WERI-Rb-1 (cell line): ENCODE measurements around the gene UBE2J2.
A peak's percentile ranks its signal among the peaks of the same experiment; 100 is the strongest.
"Not testable (repeated sequence)": the region's sequence is repeated elsewhere in the genome, so short reads cannot be mapped to it uniquely, and the experiment has no call there.

Experiments
- DNase-seq: peaks from one replicate; pipeline ENCODE4 v3.0.0-alpha.2; 2020
- H3K27ac ChIP-seq: fragments of 250-450 bp; sonication (Bioruptor Pico); 2 replicates; pipeline ENCODE4 v1.5.1; 2020; ENCODE audit warnings: mild to moderate bottlenecking, moderate library complexity
- H3K27me3 ChIP-seq: fragments of 250-450 bp; sonication (Bioruptor Pico); 2 replicates; pipeline ENCODE4 v1.5.1; 2021; ENCODE audit warnings: mild to moderate bottlenecking, low read depth, moderate library complexity; ENCODE audit not compliant: insufficient read depth, severe bottlenecking
- H3K36me3 ChIP-seq: fragments of 250-450 bp; sonication (Bioruptor Pico); 2 replicates; pipeline ENCODE4 v1.5.1; 2020; ENCODE audit warnings: mild to moderate bottlenecking, moderate library complexity
- H3K4me3 ChIP-seq: 2 replicates; pipeline ENCODE4 v1.5.1; 2011; ENCODE audit warnings: low read depth, mild to moderate bottlenecking, control low read depth, low read length
- H3K9me3 ChIP-seq: fragments of 250-450 bp; sonication (Bioruptor Pico); 2 replicates; pipeline ENCODE4 v1.5.1; 2021; ENCODE audit warnings: mild to moderate bottlenecking, moderate library complexity; ENCODE audit not compliant: severe bottlenecking
- CTCF ChIP-seq: IDR thresholded peaks from 2 replicates; pipeline ENCODE4 v1.5.1; 2011; ENCODE audit warnings: low read depth, mild to moderate bottlenecking, control low read depth, inconsistent platforms, low read length

UBE2J2 gene

GRCh38 chr1:1319646-1319941 lies 45.9 kb upstream of the UBE2J2 start:
- Histone ChIP-seq H3K4me3 (no peak overlapping the region), H3K27me3 (no peaks in the 10 kb centered on the region), H3K27ac (no peak overlapping the region), H3K9me3 (no peaks in the 10 kb centered on the region), H3K36me3 (peaks cover 77% of the 10 kb centered on the region)
- TF ChIP-seq CTCF: no peak
- DNase-seq: no peak

- TF ChIP-seq CTCF: no peak
- no peaks in the 10 kb centered on the region for H3K27me3 ChIP-seq
- no peak overlapping the region for H3K4me3 ChIP-seq
- 0 out of 2 replicates have a peak overlapping the region, but pooled peaks have one; percentile 24 for H3K27ac ChIP-seq
- no peak for DNase-seq
- no peaks in the 10 kb centered on the region for H3K9me3 ChIP-seq
- H3K36me3 ChIP-seq: peaks cover 80% of the 10 kb centered on the region
These were observed 45.4 kb upstream of the UBE2J2 start for GRCh38 chr1:1318777-1319645.

GRCh38 chr1:1318131-1318652 lies 44.5 kb upstream of the UBE2J2 start:
- DNase-seq: no peak
- TF ChIP-seq CTCF: no peak
- Histone ChIP-seq H3K27me3 (no peaks in the 10 kb centered on the region), H3K36me3 (peaks cover 88% of the 10 kb centered on the region), H3K4me3 (no peak overlapping the region), H3K9me3 (no peaks in the 10 kb centered on the region), H3K27ac (no peak overlapping the region)

GRCh38 chr1:1317420-1317819 lies 43.8 kb upstream of the UBE2J2 start:
- H3K36me3 ChIP-seq: peaks cover 90% of the 10 kb centered on the region
- H3K27ac ChIP-seq: no peak overlapping the region
- no peaks in the 10 kb centered on the region for H3K9me3 ChIP-seq
- TF ChIP-seq CTCF: no peak
- DNase-seq: no peak
- H3K4me3 ChIP-seq: no peak overlapping the region
- no peaks in the 10 kb centered on the region for H3K27me3 ChIP-seq

- DNase-seq, H3K27me3 ChIP-seq, H3K9me3 ChIP-seq, H3K4me3 ChIP-seq: not testable (repeated sequence)
- Histone ChIP-seq H3K36me3 (peaks cover 93% of the 10 kb centered on the region), H3K27ac (peak overlapping the region; percentile 65)
These were observed 42.5 kb upstream of the UBE2J2 start for GRCh38 chr1:1316199-1316598.

GRCh38 chr1:1315435-1315954 lies 41.8 kb upstream of the UBE2J2 start:
- Histone ChIP-seq H3K36me3 (peaks cover 93% of the 10 kb centered on the region), H3K27ac (peak overlapping the region; percentile 76)
- no peak for TF ChIP-seq CTCF

More at GRCh38 chr1:1315435-1315954, 41.8 kb upstream of the UBE2J2 start:
- Histone ChIP-seq H3K27me3 (no peaks in the 10 kb centered on the region), H3K4me3 (no peak overlapping the region), H3K9me3 (no peaks in the 10 kb centered on the region)
- peak; percentile 87 for DNase-seq
